GM21576 (cell line): ENCODE measurements around the gene METTL24.
"Not testable (repeated sequence)": the region's sequence is repeated elsewhere in the genome, so short reads cannot be mapped to it uniquely, and the experiment has no call there.

ENCODE experiments used
- ATAC-seq: cut with Tn5 transposase; IDR thresholded peaks from one replicate; pipeline ENCODE4 v1.9.1; 2021; ENCODE audit warnings: mild to moderate bottlenecking, moderate library complexity; ENCODE audit not compliant: unreplicated experiment

METTL24 gene

GRCh38 chr6:110277100-110277665 lies 81.0 kb downstream of the METTL24 start:
- ATAC-seq: no peak

DNA sequence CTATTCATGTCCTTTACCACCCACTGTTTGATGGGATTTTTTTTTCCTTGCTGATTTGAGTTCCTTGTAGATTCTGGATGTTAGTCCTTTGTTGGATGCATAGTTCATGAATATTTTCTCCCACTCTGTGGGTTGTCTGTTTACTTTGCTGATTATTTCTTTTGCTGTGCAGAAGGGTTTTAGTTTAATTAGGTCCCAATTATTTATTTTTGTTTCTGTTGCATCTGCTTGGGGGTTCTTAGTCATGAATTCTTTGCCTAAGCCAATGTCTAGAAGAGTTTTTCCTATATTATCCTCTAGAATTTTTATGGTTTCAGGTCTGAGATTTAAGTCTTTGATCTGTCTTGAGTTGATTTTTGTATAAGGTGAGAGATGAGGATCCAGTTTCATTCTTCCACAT lies 85.4 kb downstream of the METTL24 start:
- not testable (repeated sequence) for ATAC-seq

GRCh38 chr6:110271732-110272022 lies 86.5 kb downstream of the METTL24 start:
- no peak for ATAC-seq

GRCh38 chr6:110270165-110270564 lies 88.0 kb downstream of the METTL24 start:
- no peak for ATAC-seq

DNA sequence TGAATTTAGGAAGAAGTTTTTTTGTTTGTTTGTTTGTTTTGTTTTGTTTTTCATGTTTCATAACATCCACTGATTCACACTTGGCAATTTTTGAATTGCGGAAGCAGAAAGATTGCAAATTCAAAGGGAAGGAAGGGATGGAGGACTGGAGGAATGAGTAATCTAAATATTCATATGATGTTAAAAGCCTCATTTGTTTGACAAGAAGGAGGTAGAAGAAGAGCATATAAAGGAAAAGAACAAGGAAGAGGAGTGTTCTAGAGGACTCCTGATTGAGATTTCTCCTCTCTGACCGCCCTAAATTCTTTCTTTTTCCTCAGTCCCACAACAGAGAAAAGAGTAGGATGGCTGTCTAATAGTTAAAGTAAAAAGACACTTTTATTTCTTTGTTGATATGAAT lies 88.5 kb downstream of the METTL24 start:
- ATAC-seq: no peak

GRCh38 chr6:110266996-110267395 lies 91.2 kb downstream of the METTL24 start:
- ATAC-seq: no peak

DNA sequence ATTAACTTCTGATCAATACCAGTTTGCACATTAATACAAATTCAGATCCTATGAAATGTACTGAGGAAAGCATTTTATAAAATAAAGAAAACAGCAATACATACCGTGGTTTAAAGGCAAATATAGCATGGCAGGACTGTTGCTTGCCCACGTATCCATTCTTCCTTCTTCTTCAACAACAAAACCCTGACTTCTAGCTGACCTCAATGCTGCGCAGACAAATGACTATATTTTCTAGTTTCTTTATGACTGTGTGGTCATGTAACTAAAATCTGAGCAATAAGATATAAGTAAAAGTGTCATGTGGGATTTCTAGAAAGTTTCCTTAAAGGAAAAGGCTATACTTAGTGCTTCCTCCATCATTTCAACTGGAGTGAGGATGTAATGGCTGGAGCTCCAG lies 92.9 kb downstream of the METTL24 start:
- ATAC-seq: no peak

GRCh38 chr6:110256366-110256765 lies 101.8 kb downstream of the METTL24 start:
- ATAC-seq: no peak

DNA sequence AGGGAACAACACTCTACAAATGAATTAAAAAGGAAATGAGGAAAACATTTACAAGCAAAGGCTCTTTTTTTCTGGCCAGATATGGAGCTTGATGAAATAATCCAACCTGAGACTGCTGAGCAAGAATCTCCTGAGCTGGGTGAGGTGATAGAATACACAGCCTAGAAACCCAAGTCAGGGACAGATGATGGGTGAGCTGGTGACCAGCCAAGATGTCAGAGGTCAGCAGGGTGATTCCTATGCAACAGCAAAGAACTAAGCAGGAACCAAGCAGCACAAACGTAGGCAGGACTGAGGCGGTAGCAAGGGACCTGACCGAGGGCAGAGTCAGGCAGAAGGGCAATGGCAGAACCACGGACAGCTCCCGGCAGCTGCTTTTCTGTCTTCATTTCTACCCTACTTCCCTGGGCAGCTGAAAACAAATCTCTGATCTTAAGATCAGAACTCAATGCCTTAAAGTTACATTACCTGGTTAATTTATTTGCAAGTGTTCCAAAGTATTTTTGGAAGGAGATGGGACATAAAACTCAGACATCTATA lies 102.9 kb downstream of the METTL24 start:
- ATAC-seq: no peak

- ATAC-seq: no peak
Measured at GRCh38 chr6:110250838-110251237, 107.3 kb downstream of the METTL24 start.

- no peak for ATAC-seq
Measured at GRCh38 chr6:110250058-110250457, 108.1 kb downstream of the METTL24 start.

GRCh38 chr6:110246900-110247546 lies 111.1 kb downstream of the METTL24 start:
- ATAC-seq: no peak

DNA sequence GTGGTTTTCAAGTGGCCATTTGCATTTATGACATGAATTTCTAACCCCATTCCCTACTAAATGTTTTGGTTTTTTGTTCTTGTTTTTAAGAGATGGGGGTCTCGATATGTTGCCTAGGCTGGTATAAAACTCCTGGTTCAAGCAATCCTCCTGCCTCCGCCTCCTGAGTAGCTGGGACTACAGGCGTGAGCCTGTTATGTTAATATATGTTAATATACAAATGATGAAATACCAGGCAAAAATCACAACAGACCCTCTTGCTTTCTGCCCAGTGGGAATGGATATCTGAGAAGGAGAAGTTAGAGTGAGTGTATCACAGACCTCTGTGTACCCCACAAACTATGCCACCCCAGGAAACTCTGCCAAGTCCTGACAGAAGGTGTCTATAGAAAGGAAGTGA lies 111.8 kb downstream of the METTL24 start:
- ATAC-seq: no peak

DNA sequence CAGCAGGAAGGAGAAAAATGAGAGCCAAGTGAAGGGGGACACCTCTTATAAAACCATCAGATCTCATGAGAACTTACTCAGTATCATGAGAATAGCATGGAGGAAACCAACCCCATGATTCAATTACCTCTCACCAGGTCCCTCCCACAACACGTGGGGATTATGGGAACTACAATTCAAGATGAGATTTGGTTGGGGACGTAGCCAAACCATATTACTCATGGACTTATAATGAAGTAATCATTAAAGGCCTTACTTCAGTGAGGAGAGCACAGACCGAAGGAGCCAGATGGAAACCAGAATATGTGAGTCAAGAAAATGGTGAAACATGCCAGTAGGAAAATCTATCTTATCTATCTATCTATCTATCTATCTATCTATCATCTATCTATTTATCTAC lies 113.5 kb downstream of the METTL24 start:
- not testable (repeated sequence) for ATAC-seq

GRCh38 chr6:110239526-110240274 lies 118.4 kb downstream of the METTL24 start:
- ATAC-seq: no peak

GRCh38 chr6:110236007-110236406 lies 122.1 kb downstream of the METTL24 start:
- not testable (repeated sequence) for ATAC-seq

DNA sequence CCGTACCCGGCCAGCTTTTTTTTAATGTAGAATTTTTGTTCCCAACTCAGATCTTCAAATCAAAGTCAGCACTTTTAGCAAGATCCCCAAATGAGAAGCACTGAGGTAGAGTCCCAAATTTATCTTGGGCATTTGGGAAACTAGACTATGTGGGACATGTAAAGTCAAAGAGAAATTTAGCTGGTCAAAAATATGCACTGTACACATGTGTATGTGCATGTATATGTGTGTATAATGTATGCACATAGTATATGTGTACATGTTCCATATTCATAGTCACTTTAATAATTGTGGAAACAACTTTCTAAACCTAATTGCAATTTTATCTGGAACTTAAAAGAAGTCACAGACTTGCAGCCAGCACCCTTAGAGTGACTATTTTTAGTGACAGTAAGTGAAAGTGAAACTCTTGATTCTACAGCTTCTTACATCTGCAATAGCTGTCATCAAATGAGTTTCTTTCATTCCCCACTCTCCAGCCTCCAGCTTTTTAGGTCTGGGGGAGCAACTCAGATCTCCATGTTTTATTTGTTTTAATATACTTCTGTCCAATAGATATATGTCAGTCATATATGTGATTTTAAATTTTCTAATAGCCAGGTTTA lies 124.3 kb downstream of the METTL24 start:
- ATAC-seq: peak; percentile 98

DNA sequence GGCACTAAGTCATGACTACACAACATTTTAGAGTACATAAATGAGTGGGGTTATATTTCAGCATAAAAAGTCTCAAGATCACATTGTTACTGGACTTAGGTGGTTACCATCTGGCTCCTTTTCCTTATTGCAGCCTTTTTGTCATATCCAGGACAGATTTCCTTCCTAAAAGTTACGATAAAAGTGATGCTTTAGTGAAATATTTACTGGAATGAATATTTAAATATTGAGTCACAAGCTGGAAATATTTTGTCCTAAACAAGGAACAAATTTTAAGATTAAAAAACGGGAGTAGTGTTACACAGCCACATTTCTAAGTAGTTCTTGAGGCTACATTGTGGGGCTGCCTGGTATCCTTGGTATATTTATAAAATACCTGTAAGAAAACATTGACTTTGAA lies 125.7 kb downstream of the METTL24 start:
- ATAC-seq: no peak

DNA sequence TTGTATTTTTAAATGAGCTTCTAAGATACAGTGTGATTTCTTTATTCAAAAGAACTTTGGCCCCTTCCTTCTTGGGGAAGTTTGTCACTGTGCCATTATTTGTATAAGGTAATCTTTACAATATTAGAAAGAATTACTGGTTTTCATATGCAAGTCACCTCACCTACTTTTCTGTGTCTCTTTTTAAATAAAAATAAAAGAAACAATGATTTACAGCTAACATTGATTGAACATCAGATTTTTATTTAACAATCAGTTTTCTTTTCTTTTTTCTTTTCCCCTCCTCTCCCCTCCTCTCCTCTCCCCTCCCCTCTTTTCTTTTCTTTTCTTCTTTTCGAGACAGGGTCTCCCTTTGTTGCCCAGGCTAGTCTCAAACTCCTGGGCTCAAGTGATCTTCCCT lies 131.9 kb downstream of the METTL24 start:
- no peak for ATAC-seq

GRCh38 chr6:110221738-110222137 lies 136.4 kb downstream of the METTL24 start:
- ATAC-seq: no peak

- ATAC-seq: no peak
Measured at GRCh38 chr6:110217266-110217665, 140.9 kb downstream of the METTL24 start.

DNA sequence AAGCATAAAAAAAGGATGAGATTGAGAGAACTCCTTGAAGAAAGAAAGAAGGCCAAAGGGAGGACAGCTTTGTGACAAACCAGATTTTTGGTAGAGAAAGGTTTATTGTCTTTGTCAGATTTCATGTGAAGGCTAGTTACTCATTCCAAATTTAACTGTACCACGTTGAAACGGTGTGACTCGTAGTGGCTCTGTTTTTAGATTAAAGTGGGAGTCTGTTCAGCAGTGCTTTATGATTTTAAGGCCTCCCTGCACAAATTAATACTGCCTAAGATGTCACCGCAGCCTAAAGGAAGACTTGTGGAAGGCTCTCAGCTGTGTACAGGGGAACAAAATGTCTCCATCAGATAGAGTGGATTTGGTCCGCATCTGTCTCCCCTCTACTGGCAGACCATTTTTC lies 142.0 kb downstream of the METTL24 start:
- no peak for ATAC-seq
